IPS-11a (cell line): ENCODE data around the gene TGM6.

Experiments used
- H3K4me3 ChIP-seq: one replicate; pipeline ENCODE4 v1.5.1; 2013; ENCODE audit warnings: low read depth, low read length, control low read depth

Gene TGM6

GRCh38 chr20:2363587-2363986 lies 17.1 kb upstream of the TGM6 start:
- H3K4me3 ChIP-seq = no peak overlapping the region

- H3K4me3 ChIP-seq = no peak overlapping the region
These were observed 16.7 kb upstream of the TGM6 start for GRCh38 chr20:2364044-2364443.

GRCh38 chr20:2365091-2365490 lies 15.6 kb upstream of the TGM6 start:
- H3K4me3 ChIP-seq = no peak overlapping the region

GRCh38 chr20:2365666-2366065 lies 15.0 kb upstream of the TGM6 start:
- H3K4me3 ChIP-seq = no peak overlapping the region

DNA sequence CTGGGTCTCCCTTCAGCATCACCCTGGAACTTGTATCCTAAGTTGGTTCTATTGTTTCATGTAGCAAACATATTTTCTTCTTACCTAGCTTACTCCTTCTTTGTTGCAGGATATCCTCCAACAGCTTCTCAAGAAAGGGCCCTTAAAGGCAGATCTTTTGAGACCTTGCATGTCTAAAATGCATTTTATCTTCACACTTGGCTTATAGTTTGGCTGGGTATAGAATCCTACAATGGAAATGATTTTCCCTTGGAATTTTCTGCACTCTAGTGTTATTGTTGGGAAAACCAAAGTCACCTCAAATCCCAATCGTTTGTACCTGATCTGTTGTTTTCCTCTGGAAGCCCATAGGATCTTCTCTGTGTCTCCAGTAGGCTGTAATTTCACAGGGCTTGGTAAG lies 12.1 kb upstream of the TGM6 start:
- H3K4me3 ChIP-seq = no peak overlapping the region

DNA sequence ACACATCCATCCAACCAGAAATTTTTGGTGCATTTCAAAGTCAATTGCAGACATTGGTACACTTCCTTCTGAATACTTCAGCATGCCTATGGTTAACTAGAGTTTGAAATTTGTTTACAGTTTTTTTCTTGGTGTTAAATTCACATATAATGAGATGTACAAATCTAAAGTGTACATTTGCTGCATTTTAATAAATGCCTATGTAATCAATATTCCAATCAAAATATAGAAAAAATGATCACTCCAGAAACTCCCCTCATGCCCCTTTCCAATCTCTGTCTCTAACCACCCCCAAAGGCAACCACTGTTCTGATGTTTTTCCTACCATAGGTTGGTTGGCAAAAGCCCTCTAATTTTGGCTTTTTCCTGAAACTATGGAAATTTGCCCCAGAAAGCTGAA lies 7.6 kb upstream of the TGM6 start:
- no peak overlapping the region for H3K4me3 ChIP-seq

DNA sequence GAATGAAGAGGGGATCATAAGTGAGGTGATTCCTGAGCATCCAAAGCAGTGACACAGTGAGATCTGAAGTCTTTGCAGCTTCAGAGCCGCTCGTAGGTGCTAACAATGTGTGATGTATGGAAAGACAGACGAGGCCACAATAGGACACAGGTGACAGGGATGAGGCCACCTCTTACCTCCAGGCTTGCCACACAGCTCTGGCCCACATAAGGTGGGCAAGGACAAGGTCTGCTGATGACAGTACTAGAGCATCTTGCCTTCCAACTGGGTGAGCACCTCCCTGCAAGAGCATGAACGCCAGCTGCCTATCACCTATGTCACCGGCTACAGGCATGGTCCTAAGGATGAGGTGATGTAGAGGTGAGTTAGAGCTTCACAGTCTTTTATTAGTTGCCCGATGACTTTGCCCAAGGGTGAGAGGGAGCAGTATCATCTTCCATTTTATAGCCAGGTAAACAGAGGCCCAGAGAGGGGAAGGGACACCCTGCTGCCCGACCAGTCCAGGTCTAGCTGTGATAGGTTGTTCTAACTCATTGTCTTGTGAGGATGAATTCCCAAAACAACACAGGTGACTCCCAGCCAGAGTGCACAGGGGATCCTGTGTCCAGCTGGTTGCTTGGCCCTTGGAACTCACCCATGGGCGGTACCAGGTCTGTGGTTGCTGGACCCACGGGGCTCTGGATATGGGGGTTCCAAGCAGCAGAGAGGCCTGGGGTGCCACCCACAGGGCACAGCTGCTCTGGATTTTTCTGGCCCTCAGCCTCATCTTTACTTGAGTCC lies 6.2 kb upstream of the TGM6 start:
- H3K4me3 ChIP-seq = no peak overlapping the region

- H3K4me3 ChIP-seq = no peak overlapping the region
These were observed 1.8 kb upstream of the TGM6 start for GRCh38 chr20:2378893-2379292.

DNA sequence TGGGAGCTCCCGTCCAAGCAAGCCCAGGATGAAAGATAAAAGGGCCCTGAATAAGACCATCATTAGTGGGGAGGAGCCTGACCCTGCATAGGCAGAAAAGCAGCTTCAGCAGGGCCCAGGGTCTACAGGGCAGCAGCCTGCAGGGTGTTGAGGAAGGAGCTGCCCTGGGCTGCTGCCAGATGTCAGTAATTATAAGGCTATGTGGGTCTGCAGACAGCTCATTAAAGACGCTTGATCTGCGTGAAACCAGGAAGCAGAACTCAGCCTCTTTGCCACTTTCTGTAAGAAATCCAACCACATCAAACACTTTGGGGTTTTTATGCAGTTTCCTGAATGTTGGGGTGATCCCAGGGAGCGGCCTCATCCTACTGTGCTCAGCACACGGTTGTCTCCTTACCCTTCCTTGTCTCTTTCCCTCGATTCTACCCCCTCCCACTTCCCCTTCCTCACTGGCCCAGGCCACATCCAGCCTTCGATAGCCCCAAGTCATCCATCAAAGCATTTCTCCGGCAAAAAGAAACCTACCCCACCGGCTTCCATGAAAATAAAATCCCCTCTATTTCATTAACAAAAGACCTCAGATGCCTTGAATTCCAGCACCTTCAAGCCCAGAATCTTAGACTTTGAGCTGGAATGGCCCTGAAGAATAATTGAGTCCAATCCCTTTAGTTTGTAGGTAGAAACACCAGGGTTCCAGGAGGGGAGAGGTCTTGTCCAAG lies 1.0 kb upstream of the TGM6 start:
- no peak overlapping the region for H3K4me3 ChIP-seq

DNA sequence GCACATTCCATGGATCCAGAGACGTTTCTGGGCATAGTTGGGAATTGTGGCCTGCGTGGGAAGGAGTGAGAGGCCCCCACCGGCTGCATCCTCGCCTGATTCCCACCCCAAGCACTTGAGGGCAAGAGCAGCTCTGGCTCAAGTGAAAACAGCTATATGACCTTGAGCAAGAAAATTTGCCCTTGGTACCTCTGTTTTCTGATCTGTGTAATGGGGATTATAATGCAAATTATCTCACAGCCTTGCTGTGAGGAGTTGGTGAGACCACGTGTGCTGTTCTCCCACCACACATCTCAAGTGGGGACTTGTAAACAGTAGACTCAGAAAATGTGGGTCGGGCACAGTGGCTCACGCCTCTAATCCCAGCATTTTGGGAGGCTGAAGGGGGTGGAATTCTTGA lies 602 bp downstream of the TGM6 start:
- H3K4me3 ChIP-seq = no peak overlapping the region

- no peak overlapping the region for H3K4me3 ChIP-seq
These were observed 2.1 kb downstream of the TGM6 start for GRCh38 chr20:2382833-2383232.

- no peak overlapping the region for H3K4me3 ChIP-seq
These were observed 4.3 kb downstream of the TGM6 start for GRCh38 chr20:2385026-2385425.

- no peak overlapping the region for H3K4me3 ChIP-seq
These were observed 4.8 kb downstream of the TGM6 start for GRCh38 chr20:2385496-2385895.

- H3K4me3 ChIP-seq = no peak overlapping the region
These were observed 5.9 kb downstream of the TGM6 start for GRCh38 chr20:2386516-2387179.

DNA sequence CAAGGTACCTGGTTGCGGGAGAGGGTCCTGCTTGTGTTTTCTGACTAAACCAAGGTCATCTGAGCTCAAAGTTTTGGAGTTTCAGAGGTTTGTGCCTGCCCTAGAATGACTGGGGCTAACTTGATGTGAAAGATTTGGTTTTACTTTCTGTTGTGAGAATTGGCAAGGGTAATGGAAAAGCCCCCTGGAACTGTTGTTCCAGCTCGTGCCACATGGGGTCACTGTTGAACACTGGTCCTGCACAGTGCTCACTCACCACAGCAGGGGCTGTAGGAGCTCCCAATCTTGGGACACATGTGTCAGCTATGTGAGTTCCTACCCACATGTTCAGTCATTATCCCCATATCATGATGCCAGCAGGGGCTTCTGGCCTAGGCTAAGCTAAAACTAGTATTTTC lies 6.5 kb downstream of the TGM6 start:
- no peak overlapping the region for H3K4me3 ChIP-seq

DNA sequence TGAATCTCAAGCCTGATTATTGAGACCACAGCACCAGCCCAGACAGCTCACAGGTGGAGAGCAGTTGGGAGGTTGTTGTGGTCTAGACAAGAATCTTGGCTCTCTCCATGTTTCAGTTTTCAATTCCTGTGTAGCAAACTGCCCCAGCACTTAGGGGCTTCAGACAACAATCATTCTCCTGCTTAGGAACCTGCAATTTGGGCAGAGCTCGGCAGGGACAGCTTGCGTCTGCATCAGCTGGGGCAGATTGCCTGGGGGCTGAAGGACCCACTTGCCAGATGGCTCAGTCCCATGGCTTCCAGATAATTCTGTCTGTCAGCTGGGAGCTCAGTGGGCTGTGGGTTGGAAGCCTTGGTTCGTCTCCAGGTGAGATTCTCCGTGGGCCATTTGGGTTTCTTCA lies 6.9 kb downstream of the TGM6 start:
- H3K4me3 ChIP-seq = no peak overlapping the region

DNA sequence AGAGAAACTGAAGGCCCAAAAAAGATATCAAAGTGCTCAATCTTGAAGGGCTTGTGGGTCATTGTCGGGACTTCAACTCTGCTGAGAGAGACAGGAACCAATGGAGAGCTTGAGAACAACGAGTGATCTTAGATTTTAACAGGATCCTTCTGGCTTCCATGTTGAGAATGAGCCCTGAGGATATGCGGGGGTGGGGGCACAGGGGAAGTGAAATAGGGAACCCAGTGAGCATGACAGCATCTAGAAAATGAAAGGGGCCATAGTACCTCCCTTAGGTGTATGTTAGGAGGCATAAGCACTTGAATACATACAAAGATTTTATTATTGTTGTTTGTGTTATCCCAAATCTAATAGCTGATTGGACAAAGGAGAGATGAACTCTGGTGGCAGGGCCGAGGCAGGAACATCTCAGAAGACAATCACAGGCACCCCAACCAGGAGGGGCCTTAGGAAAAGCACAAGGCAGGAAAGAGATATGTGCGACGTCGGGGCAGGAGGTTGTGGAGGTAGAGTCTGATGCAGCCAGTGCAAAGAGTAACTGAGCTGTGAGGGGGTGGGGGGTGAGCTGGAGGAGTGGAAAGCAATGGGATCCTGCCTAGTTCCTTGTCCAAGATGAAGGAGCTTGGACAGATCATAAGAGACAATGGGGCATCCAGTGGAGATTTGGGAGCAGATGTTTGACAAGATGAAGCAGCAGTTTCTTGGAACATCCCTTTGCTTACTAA lies 10.4 kb downstream of the TGM6 start:
- H3K4me3 ChIP-seq = no peak overlapping the region

GRCh38 chr20:2394411-2395055 lies 13.8 kb downstream of the TGM6 start:
- H3K4me3 ChIP-seq = no peak overlapping the region

- no peak overlapping the region for H3K4me3 ChIP-seq
These were observed 14.4 kb downstream of the TGM6 start for GRCh38 chr20:2395136-2395535.

- H3K4me3 ChIP-seq = no peak overlapping the region
These were observed 15.6 kb downstream of the TGM6 start for GRCh38 chr20:2396241-2396814.

- H3K4me3 ChIP-seq = no peak overlapping the region
These were observed 16.4 kb downstream of the TGM6 start for GRCh38 chr20:2397091-2397490.
